Right lobe of liver (tissue), 6 donors: Measurements from ENCODE around the gene SQSTM1. TPM values are rescaled to one million over a fixed set of nuclear protein-coding genes. Genes with fewer than 3 reads are reported as not detected.

Source experiments
- ATAC-seq, 4 donors: fragments of 200-7000 bp; cut with Tn5 transposase; one replicate each; pipeline ENCODE4 v1.9.1; 2020; ENCODE audit warnings: mild to moderate bottlenecking in 4 of 4, moderate library complexity in 4 of 4
- DNase-seq, 3 donors: peaks; one replicate each; pipeline ENCODE4 v3.0.0-alpha.2; 2020
- H3K27ac ChIP-seq, 3 donors: fragments of 200-600 bp; one replicate each; pipeline ENCODE4 v1.8.0; 2022
- H3K27me3 ChIP-seq, 2 donors: fragments of 200-600 bp; one replicate each; pipeline ENCODE4 v1.8.0; 2022
- H3K36me3 ChIP-seq, 4 donors: fragments of 200-600 bp; sonication (generic) in 1 of 4; one replicate each; pipeline versions ENCODE4 v1.5.1 to v1.8.0; 2017 to 2022; ENCODE audit warnings: control low read depth in 1 of 4
- H3K4me1 ChIP-seq, 4 donors: fragments of 200-600 bp; sonication (generic) in 1 of 4; one replicate each; pipeline versions ENCODE4 v1.5.1 to v1.8.0; 2017 to 2022; ENCODE audit warnings: control low read depth in 1 of 4
- H3K4me3 ChIP-seq, 3 donors: fragments of 200-600 bp; one replicate each; pipeline ENCODE4 v1.8.0; 2022
- H3K9me3 ChIP-seq, 4 donors: fragments of 200-600 bp; sonication (generic) in 1 of 4; one replicate each; pipeline versions ENCODE4 v1.5.1 to v1.8.0; 2017 to 2022; ENCODE audit warnings: control low read depth in 1 of 4
- CTCF ChIP-seq, 4 donors: fragments of 200-600 bp in 3 of 4; fragments of 450-650 bp in 1 of 4; IDR thresholded peaks; one replicate each; pipeline versions ENCODE4 v1.5.1 to v1.8.0; 2016 to 2022; ENCODE audit warnings: antibody characterized with exemption in 4 of 4, mild to moderate bottlenecking in 2 of 4
- POLR2A ChIP-seq: fragments of 450-650 bp; IDR thresholded peaks from one replicate; pipeline ENCODE4 v1.6.1; 2017; ENCODE audit warnings: antibody characterized with exemption, mild to moderate bottlenecking
- WGBS: methylation state at CpG from one replicate; pipeline ENCODE4 v1.1.6; 2018; ENCODE audit warnings: low coverage, low lambda C conversion rate; ENCODE audit not compliant: insufficient coverage; ENCODE audit errors: missing lambda C conversion rate; 5-methylcytosine and 5-hydroxymethylcytosine counted together
- intact Hi-C, 2 donors: fragments of 100-400 bp; cut with DNase I; formaldehyde crosslinking; loops; one replicate each; pipeline versions ENCODE4 v1.11.2 to v1.14.1; 2022
- total RNA-seq, 6 experiments: library from RNA; depleted of rRNA in 2 of 6; stranded (reverse); fragments of >200 nt in 2 of 6; fragmentation: NEBNext Ultra II Directional in 3 of 6; extraction: Animal tissue kit (Norgen Biotek cat#: 25700) in 3 of 6; gene quantifications; one replicate each; pipeline versions ENCODE4 v1.1.0 to v1.2.4, GENCODE V29; 2016 to 2023
- donor health status: DM: no; HTN: yes; CAD: no.
- donor health status: DM: no; HTN: no; CAD: no.
- donor health status: DM: no; HTN: no; CAD: no.
- donor health status: DM: no; HTN: yes; CAD: no.
- donor health status: DM: no; HTN: yes; CAD: no.

SQSTM1 gene
- total RNA-seq, 6 experiments from 2014 or later = 195 to 1,174 (median 649) TPM

DNA sequence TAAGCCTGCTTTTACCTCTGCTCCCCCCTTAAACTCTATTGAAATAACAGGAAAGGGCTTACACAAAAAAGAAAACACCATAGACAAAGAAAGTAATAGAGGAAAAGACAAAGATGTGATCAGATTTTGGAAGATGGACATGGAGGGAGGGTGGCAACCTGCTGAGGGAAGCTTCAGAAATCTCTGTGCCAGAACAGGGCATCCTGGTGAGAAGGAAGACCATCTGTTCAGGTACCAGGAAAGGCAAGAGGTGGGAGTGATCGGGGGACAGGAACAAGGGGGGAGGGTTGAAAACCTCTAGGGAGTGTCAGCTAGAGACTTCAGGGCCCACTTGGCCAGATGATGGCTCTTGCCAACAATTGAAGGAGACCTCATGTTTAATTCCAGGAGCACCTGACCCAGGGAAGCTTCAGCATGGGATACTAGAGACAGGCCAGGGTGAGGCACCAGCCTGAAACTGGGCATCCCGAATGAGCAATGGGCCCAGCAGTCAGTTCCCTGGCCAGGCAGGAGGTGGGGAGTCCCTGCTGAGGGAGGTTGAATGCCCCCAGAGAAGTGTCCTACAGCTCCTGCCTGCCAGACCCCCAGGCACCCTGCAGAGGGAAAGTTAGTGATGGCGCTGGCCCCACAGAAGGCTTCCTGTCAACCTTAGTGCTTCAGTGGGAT is 8.2 kb downstream of the SQSTM1 start:
- peaks cover 15 to 100% (median 74%) of the 10 kb centered on the region in 4 donors for H3K36me3 ChIP-seq
- DNase-seq = no peak
- intact Hi-C loops = no loop called here

DNA sequence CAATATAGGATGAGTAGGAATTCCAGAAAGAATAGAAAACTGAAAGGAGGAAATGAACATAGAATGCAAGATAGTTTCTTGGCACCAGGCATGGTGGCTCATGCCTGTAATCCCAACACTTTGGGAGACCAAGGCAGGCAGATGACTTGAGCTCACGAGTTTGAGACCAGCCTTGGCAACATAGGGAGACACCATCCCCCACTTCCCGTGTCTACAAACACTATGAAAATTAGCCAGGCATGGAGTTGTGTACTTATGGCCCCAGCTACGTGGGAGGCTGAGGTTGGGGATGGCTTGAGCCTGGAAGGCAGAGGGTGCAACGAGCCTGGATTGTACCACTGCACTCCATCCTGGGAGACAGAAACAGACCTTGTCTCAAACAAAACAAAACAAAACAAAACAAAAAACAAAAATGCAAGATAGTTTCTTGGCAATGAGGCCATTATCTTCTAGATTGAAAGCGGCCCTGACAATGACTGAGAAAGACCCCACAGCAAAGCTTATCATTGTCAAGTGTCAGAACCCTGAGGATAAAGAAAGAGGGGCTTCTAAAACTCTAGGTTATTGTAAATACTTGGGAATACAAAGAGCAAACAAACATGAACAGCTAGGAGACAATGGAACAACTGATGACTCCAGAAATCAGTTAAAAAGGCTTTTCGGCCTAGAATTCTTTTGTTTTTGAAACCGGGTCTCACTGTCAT is 9.2 kb downstream of the SQSTM1 start:
- H3K27ac ChIP-seq = no peak overlapping the region
- no peak for TF ChIP-seq CTCF (IDR thresholded peaks at IDR 0.05)
- no peak for TF ChIP-seq POLR2A
- intact Hi-C loops = no loop called here
- DNase-seq (no peak), ATAC-seq (peak in 2 of 4 donors; percentile 7 to 14)
- H3K9me3 ChIP-seq = no peaks in the 10 kb centered on the region
- H3K4me1 ChIP-seq = peaks cover 0 to 65% (median 14%) of the 10 kb centered on the region in 4 donors
- H3K4me3 ChIP-seq = no peak overlapping the region
- peaks cover 15 to 92% (median 66%) of the 10 kb centered on the region in 4 donors for H3K36me3 ChIP-seq
- no peaks in the 10 kb centered on the region for H3K27me3 ChIP-seq
- WGBS = 51% methylated on average over 6 of the region's 7 CpGs

More for the DNA sequence above, 8.2 kb downstream of the SQSTM1 start:
- TF ChIP-seq POLR2A = peak; percentile 42
- TF ChIP-seq CTCF (IDR thresholded peaks at IDR 0.05) = no peak
- Histone ChIP-seq H3K27ac (no peak overlapping the region), H3K9me3 (no peaks in the 10 kb centered on the region), H3K4me1 (peaks cover 0 to 75% (median 19%) of the 10 kb centered on the region in 4 donors), H3K4me3 (no peak overlapping the region), H3K27me3 (no peaks in the 10 kb centered on the region)
- 80% methylated on average over 2 of the region's 3 CpGs for WGBS
- ATAC-seq = no peak

DNA sequence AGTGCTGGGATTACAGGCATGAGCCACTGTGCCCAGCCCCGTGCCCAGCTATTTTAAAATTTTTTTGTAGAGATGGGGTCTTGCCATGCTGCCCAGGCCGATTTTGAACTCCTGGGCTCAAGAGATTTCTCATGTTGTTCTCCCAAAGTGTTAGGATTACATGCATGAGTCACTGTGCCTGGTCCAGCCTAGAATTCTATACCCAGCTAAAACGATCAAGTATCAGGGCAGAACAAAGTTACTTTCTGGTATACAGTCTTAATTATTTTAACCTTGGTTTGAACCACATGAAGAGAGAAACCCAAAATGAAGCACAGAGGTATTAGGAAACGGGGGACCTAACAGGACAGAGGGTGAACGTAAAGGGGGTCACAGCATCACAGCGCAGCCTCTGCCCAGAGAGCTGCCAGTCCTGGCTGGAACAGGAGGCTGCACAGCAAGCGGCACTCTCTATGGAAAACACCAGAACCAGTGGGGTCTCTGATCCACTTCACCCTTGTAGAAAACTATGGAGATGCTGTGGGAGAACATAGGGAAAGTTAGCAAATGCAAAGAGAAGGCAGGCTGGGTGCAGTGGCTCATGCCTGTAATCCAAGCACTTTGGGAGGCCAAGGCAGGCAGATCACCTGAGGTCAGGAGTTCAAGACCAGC is 10.2 kb downstream of the SQSTM1 start:
- H3K4me1 ChIP-seq = peaks cover 0 to 55% (median 9%) of the 10 kb centered on the region in 4 donors
- H3K9me3 ChIP-seq = no peaks in the 10 kb centered on the region
- TF ChIP-seq CTCF (IDR thresholded peaks at IDR 0.05) (no peak), POLR2A (peak; percentile 10)
- WGBS = 87% methylated on average over 7 of the region's 7 CpGs
- H3K4me3 ChIP-seq = no peak overlapping the region
- intact Hi-C loops = no loop called here
- peaks cover 15 to 87% (median 59%) of the 10 kb centered on the region in 4 donors for H3K36me3 ChIP-seq
- ATAC-seq (no peak), DNase-seq (no peak)
- H3K27ac ChIP-seq = no peak overlapping the region
- H3K27me3 ChIP-seq = no peaks in the 10 kb centered on the region

- ATAC-seq (peak; percentile 17 to 59 (median 45)), DNase-seq (no peak)
- no peaks in the 10 kb centered on the region for H3K27me3 ChIP-seq
- peak overlapping the region in 1 of 3 donors; percentile 2 for H3K27ac ChIP-seq
- no peak overlapping the region for H3K4me3 ChIP-seq
- 64% methylated on average over 8 of the region's 20 CpGs for WGBS
- H3K9me3 ChIP-seq = no peaks in the 10 kb centered on the region
- intact Hi-C loops = no loop called here
- peaks cover 16 to 87% (median 58%) of the 10 kb centered on the region in 4 donors for H3K36me3 ChIP-seq
- TF ChIP-seq CTCF (IDR thresholded peaks at IDR 0.05) (peak; percentile 8 to 24 (median 14)), POLR2A (peak; percentile 32)
- H3K4me1 ChIP-seq = peaks cover 0 to 60% (median 7%) of the 10 kb centered on the region in 4 donors
These were observed 11.5 kb downstream of the SQSTM1 start for GRCh38 chr5:179832039-179832745.
